ENCODE results near the gene TMEM63B.
A peak's percentile ranks its signal among the peaks of the same experiment; 100 is the strongest.

Gene TMEM63B

GRCh38 chr6:44145839-44146238 is 18.5 kb downstream of the TMEM63B start:
- DNase-seq = no peak

- DNase-seq = no peak
Measured at GRCh38 chr6:44146685-44147084, 19.3 kb downstream of the TMEM63B start.

DNA sequence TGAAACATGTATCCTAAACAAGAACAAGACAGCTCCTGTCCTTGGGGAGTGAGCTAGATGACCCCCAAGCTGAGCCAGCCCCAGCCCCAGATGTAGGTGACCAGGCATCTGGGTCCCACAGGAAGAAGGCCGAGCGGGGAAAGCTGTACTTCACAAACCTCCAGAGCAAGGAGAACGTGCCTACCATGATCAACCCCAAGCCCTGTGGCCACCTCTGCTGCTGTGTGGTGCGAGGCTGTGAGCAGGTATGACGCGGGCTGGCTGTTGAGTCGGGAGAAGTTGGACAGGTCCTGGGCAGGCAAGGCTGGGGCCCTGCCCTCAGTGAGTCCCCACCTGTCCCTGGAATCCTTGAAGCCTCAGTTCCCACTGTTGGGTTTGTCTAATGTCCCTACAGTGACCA is 19.9 kb downstream of the TMEM63B start:
- DNase-seq = no peak

DNA sequence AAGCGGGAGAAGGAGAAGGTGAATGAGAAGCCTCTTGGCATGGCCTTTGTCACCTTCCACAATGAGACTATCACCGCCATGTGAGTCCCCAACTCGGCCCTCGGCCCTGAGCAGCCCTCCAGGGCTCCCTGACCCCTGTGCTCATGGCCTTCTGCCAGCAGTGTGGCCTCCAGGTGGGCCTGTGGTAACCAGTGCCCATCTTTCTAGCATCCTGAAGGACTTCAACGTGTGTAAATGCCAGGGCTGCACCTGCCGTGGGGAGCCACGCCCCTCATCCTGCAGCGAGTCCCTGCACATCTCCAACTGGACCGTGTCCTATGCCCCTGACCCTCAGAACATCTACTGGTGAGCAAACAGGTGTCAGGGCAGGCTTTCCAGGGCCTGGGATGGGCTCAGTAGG is 21.0 kb downstream of the TMEM63B start:
- DNase-seq = no peak

- no peak for DNase-seq
Measured at GRCh38 chr6:44149369-44150012, 22.1 kb downstream of the TMEM63B start.

DNA sequence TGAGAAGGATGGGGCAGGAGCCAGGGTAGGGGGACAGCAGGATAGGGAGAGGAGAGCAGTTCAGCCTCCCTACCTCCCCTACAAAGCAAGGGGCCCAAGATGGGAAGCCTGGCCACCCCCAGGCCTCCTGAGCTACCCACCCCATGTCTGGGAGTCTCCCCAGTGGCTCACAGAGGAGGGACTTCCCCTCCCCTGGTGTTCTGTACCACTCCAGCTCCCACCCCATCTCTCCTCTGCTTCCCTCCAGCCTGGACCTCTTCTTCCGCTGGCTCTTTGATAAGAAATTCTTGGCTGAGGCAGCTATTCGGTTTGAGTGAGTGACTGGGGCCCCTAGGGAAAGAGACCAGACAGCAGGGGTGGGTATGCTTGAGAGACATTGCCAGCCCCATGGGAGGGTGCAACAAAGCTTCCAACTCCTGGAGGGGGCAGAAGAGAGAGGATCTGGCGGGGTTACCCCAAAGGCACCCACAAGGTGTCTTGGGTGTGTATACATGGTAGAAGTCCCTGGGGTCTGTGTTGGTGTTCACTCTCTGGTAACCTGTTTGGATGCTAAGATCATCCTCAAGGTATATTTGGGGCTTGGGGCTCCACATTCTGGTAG is 23.1 kb downstream of the TMEM63B start:
- no peak for DNase-seq

DNA sequence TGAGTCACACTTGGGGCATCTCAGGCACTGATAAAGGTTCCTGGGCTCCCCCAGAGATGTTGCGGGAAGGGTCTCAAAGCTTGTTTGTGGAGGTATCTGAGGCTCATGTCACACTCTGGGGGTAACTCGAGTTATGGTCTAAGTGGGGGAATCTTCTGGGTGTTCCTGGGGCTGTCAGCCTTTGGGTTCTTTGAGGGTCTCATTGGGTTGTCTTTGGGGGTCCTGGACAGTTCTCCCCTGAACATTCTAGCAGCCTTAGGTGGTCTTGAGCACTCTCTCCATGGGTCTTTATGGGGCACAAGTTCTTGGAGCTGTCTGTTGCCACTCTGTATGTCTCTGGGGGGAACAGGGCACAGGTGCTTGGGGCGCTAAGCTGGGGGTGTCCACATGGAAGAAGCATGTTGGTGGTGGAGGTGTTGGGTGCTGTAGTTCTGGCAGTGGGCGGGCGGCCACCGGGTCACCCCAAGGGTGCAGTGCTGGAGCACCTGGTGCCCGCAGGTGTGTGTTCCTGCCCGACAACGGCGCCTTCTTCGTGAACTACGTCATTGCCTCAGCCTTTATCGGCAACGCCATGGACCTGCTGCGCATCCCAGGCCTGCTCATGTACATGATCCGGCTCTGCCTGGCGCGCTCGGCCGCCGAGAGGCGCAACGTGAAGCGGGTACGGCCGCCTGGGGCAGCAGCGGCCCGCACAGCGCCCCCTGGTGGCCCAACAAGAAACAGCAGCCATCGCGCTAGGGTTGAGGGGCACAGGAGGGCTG is 24.2 kb downstream of the TMEM63B start:
- peak; percentile 70 to 72 for DNase-seq

DNA sequence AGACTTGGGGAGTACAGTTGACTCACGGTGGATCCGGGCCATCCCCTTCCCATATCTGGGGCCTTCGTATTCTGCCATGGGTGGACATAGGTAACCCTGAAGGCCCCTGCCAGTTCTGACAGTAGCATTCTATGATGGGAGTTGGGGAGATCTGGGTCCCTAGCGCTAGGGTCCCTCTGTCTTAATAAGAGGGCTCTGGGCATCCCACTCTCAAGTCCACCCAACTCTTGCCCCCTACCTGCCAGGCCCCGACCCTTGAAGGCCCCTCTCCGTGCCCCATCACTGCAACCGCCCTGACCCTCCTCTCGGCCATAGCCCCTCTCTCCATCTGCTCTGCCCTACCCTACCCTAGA is 24.7 kb downstream of the TMEM63B start:
- DNase-seq = no peak

GRCh38 chr6:44152533-44152932 is 25.2 kb downstream of the TMEM63B start:
- DNase-seq = no peak

DNA sequence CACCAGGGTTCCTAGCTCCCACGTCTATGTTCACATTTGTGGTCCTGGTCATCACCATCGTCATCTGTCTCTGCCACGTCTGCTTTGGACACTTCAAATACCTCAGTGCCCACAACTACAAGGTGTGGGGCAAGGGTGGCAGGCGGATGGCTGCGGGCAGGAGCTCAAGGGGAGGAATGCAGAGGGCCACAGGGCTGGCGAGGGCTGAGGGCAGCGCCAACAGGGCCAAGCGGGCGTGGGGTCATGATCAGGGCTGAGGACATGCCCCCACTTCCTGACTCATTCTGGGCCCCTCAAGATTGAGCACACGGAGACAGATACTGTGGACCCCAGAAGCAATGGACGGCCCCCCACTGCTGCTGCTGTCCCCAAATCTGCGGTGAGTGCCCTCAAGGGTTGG is 26.7 kb downstream of the TMEM63B start:
- no peak for DNase-seq

DNA sequence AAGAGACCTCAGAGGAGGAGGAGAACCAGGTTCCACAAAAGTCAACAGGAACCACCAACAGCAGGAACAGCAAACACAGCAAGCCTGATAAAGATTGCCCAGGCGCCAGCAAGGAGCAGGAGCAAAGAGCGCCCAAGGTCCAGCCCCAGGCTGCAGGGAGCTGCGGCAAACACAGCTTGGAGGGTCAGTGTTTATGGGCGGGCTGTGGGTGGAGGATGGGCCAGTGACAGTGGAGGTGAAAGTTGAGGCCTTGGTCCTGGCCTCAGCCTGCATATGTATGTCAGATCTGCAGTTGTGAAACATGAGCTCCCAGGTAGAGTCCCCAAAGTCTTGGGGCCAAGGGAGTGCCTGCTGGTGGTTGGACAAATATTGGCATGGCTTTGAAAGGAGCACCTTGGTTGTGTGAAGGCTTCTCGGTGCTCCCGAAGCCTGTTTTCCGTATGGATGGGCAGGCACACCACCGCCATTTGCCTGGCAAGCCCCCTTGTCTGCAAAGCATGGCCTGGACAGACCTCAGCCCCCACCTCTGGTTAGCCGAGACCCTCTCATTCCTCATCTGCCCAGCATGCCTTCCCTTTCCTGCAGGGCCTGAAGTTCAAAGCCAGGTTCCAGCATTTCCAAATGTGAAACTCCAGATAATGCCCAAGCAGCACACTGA is 29.3 kb downstream of the TMEM63B start:
- no peak for DNase-seq

- DNase-seq = no peak
Measured at GRCh38 chr6:44157152-44157521, 29.8 kb downstream of the TMEM63B start.

DNA sequence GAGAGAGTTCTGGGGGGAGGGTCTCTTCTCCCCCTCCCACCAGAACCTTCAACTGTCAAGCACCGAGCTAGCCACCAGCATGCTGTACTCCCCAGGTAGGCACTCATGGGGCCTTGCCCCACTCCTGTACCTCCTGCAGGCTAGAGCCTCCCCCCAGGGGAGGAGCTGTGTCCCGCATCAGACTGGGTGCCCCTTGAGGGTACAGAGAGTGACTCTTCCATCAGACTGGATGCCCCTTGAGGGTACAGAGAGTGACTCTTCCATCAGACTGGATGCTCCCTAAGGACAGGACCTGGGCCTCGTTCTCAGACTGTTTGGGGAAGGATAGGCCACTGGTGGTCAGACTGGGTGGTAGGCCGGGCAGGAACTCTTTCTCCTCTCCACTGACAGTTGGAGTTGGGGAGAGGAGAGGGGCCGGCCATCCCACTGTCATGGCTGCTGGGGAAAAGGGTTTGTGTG is 31.4 kb downstream of the TMEM63B start, which contains the start of gene CAPN11:
TSS of gene CAPN11 (plus strand) at position 51 of the 459 bp plus-strand sequence. CDS start at position 80, 29 bp downstream.
- no peak for DNase-seq

DNA sequence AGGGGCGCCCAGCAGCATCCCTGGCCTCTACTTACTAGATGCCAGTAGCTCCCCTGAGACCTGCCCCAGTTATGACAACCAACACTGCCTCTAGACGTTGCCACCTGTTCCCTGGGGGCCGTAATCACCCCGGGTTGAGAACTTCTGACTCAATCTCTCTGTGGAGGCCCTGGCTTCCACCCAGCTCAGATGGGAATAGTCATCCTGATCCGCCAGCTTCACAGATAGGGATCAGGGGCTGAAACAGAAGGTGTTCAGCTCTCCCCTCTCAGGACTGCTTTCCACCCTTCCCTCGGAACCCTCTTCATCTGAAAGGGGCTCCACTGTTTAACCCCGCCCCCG is 34.6 kb downstream of the TMEM63B start:
- DNase-seq = no peak

DNA sequence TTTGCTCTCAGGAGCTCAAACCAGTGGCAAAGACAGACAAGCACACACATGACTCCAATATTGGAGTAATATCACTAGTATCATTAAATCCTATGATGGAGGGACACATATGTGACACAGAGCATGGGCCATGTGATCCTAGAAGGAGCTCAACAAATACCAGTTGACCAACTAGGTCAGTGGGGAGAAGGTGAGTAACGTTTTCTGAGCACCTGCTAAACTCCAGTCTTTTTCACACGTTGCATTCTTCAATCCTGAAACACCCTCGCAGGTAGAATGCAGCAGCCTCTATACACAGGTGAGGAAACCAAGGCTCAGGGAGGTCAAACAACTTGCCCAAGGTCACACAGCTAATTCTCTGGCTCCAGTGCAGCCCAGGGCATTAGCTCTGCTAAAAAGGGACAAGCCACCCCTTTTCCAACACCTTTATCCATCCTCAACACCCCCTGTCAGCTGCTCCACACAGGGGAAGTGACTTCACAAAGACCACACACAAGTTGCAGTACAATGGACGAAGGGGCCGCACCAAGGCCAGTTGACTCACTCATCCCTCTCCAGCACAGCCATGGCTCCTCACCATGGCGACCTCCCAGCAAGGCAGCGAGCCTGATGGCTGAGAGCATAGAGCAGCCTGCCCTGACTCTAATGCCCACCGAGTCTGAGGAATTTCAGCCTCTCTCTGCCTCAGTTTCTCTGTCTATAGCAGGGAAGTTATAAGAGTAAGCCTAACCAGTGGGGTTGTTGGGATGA is 35.7 kb downstream of the TMEM63B start:
- DNase-seq = no peak

GRCh38 chr6:44166116-44166515 is 38.8 kb downstream of the TMEM63B start:
- no peak for DNase-seq

DNA sequence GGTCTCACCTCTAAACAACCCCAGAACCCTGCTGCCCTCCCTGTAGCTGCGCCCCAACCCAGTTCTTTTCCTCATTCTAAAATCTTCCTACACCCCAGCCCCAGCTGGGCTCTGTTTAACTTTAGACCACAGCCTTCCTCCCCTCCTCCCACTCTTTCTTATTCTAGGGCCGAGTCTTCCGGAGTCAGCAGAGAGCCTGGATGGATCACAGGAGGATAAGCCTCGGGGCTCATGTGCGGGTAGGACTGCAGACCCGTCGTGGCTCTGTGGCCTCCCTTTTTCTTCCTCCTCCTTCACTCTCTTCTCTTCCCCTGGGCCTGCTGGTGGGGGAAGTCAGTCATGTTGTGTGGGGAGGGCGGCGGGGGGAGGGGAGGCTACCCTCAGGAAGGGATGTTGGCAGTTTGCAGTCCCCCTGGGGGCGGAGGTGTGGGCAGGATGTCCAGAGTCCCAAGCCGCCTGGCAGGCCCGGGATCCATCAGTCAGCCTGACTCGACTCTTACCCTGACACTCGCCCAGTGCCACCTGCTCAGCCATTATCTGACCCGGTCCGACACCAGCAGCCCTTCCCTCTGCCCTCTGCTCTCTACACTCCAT is 39.3 kb downstream of the TMEM63B start:
- DNase-seq = peak; percentile 4 to 32

DNA sequence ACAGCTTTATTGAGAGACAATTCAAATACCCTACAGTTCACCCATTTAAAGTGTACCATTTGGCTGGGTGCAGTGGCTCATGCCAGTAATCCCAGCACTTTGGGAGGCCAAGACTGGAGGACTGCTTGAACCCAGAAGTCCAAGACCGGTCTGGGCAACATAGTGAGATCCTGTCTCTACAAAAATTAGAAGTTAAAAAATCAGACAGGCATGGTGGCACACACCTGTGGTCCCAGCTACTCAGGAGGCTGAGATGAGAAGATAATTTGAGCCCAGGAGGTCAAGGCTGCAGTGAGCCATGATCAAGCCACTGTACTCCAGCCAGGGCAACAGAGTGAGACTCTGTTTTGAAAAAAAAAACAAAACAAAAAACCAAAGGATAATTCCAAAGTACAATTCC is 40.2 kb downstream of the TMEM63B start:
- DNase-seq = no peak

DNA sequence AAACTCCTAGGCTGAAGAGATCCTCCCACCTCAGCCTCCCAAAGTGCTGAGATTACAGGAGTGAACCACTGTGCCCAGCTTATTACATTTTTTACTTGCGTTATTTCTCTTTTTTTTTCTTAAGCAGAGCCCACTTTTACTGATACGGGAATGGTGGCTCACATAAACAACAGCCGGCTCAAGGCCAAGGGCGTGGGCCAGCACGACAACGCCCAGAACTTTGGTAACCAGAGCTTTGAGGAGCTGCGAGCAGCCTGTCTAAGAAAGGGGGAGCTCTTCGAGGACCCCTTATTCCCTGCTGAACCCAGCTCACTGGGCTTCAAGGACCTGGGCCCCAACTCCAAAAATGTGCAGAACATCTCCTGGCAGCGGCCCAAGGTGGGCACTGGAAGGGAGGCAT is 41.8 kb downstream of the TMEM63B start:
- DNase-seq = no peak

DNA sequence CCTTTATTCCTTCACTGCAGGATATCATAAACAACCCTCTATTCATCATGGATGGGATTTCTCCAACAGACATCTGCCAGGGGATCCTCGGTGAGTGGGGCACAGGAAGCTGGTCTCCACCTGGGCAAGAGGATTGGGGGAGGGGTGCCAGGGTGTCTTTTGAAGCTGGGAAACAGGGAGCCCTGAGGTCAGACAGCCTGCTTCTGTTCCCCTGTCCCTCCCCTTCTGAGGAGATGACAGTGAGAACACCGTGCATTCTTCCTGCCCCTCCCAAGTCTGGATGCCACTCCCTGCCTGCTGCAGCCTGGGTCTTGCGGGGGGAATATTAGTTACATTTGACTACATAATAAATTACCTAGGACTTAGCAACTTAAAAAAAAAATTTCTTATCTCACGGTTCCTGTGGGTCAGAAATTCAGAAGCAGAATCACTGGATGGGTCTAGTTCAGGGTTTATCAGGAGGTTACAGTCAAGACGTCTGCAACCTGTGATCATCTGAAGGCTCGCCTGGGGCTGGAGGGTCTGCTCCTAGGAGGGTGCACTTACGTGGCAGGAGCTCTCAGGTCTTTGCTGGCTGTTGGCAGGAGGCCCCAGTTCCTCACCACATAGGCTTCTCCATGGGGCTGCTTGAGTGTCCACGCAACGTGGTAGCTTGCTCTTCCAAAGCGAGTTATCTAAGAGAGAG is 42.7 kb downstream of the TMEM63B start:
- no peak for DNase-seq

DNA sequence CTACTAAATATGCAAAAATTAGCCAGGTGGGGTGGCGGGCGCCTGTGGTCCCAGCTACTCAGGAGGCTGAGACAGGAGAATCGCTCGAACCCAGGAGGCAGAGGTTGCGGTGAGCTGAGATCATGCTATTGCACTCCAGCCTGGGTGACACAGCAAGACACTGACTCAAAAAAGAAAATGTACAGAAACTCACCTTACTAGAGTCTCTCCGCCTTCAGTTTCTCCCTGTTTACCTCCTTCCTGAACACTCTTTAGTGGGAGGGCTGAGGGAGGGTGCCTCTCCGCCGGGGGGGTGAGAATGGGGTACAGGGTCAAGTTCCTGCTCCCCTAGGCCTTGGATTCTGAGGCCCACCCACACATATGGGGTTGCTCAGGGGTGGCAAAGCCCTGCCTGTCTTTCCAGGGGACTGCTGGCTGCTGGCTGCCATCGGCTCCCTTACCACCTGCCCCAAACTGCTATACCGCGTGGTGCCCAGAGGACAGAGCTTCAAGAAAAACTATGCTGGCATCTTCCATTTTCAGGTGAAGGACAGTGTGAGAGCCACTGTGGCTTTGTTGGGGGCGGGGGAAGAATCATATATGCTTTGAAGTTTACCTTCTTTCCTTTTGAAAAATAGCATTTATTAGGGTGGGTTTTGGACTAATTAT is 44.7 kb downstream of the TMEM63B start:
- DNase-seq = peak in 1 of 2 donors; percentile 52
